Ramos (cell line): ENCODE data around the gene BAIAP2.

Experiments
- in situ Hi-C: fragments of 300-500 bp; cut with MboI; formaldehyde crosslinking; loops from one replicate; pipeline ENCODE4 v1.14.3; 2022; ENCODE audit warnings: low sequenced_read_pairs; ENCODE audit not compliant: unreplicated experiment

BAIAP2 gene

GRCh38 chr17:81163051-81163695 lies 128.2 kb downstream of the BAIAP2 start:
- in situ Hi-C loops = no loop called here

- in situ Hi-C loops = no loop called here
Measured at GRCh38 chr17:81163703-81164370, 128.9 kb downstream of the BAIAP2 start.

- in situ Hi-C loops = no loop called here
Measured at GRCh38 chr17:81164371-81165245, 129.7 kb downstream of the BAIAP2 start.

GRCh38 chr17:81165246-81166032 lies 130.5 kb downstream of the BAIAP2 start, which contains the start of gene PVALEF:
PVALEF (plus strand) TSS chr17:81165507; CDS start chr17:81181227, 15,720 bp downstream.
- in situ Hi-C loops = no loop called here

GRCh38 chr17:81166033-81166492 lies 131.1 kb downstream of the BAIAP2 start, which contains the start of gene AATK:
AATK (minus strand) TSS chr17:81166221; CDS start chr17:81165992, 229 bp downstream.
- in situ Hi-C loops = no loop called here
